Naive thymus-derived CD8-positive, alpha-beta T cell (primary cell): Measurements from ENCODE around the gene ZNF680. TPM values are rescaled to one million over a fixed set of nuclear protein-coding genes. Genes with fewer than 3 reads are reported as not detected.

Experiments
- ATAC-seq, 2 donors: fragments of 150-1000 bp; cut with Tn5 transposase in 1 of 2; sonication (Bioruptor Pico), chemical (Tn5 transposase) in 1 of 2; 1 replicate in 1 of 2; 2 replicates in 1 of 2; pipeline ENCODE4 v1.10.0; 2021; ENCODE audit warnings: mild to moderate bottlenecking in 2 of 2, moderate library complexity in 2 of 2
- POLR2A ChIA-PET: fragments of 350-600 bp; sonication (Branson Sonifier 250); formaldehyde crosslinking; loops from one replicate; lab custom pipeline; 2021; ENCODE audit warnings: antibody characterized with exemption; lab: Charles Lee
- DNase-seq, 10 donors: peaks; one replicate each; pipeline versions ENCODE4 v3.0.0 to v3.0.0-alpha.2; 2020 to 2022
- H3K27ac Mint-ChIP-seq, 10 donors: one replicate each; pipeline ENCODE4 v1.8.0; 2020 to 2022; ENCODE audit warnings: mild to moderate bottlenecking in 10 of 10, mixed read lengths in 10 of 10, moderate library complexity in 4 of 10, inconsistent platforms in 1 of 10
- H3K27me3 Mint-ChIP-seq, 5 donors: one replicate each; pipeline ENCODE4 v1.8.0; 2021 to 2022; ENCODE audit warnings: mixed read lengths in 5 of 5
- H3K36me3 Mint-ChIP-seq, 3 donors: one replicate each; pipeline ENCODE4 v1.8.0; 2020 to 2022; ENCODE audit warnings: mixed read lengths in 3 of 3, mild to moderate bottlenecking in 2 of 3, inconsistent platforms in 1 of 3
- H3K4me1 Mint-ChIP-seq, 4 donors: one replicate each; pipeline ENCODE4 v1.8.0; 2021 to 2022; ENCODE audit warnings: mixed read lengths in 4 of 4
- H3K4me3 Mint-ChIP-seq, 10 donors: one replicate each; pipeline ENCODE4 v1.8.0; 2020 to 2022; ENCODE audit warnings: mild to moderate bottlenecking in 10 of 10, mixed read lengths in 10 of 10, moderate library complexity in 6 of 10, inconsistent platforms in 1 of 10
- H3K9me3 Mint-ChIP-seq, 9 donors: one replicate each; pipeline ENCODE4 v1.8.0; 2020 to 2022; ENCODE audit warnings: mixed read lengths in 9 of 9, mild to moderate bottlenecking in 3 of 9, inconsistent platforms in 1 of 9, moderate library complexity in 1 of 9
- polyA plus RNA-seq, 3 donors: library from polyadenylated mRNA; unstranded; fragments of 300-500 nt; fragmentation: Illumina TruSeq; gene quantifications; one replicate each; pipeline ENCODE4 v1.2.3, GENCODE V29; 2021
- total RNA-seq, 8 experiments: library from RNA in 2 of 8; stranded (reverse) in 2 of 8; gene quantifications; one replicate each; pipeline ENCODE4 v1.2.3 and lab custom pipeline; 2021 to 2026

The ZNF680 gene
- total and polyA plus RNA-seq, 5 experiments from 2014 or later: 7.1 to 22.9 (median 9.7) TPM

DNA sequence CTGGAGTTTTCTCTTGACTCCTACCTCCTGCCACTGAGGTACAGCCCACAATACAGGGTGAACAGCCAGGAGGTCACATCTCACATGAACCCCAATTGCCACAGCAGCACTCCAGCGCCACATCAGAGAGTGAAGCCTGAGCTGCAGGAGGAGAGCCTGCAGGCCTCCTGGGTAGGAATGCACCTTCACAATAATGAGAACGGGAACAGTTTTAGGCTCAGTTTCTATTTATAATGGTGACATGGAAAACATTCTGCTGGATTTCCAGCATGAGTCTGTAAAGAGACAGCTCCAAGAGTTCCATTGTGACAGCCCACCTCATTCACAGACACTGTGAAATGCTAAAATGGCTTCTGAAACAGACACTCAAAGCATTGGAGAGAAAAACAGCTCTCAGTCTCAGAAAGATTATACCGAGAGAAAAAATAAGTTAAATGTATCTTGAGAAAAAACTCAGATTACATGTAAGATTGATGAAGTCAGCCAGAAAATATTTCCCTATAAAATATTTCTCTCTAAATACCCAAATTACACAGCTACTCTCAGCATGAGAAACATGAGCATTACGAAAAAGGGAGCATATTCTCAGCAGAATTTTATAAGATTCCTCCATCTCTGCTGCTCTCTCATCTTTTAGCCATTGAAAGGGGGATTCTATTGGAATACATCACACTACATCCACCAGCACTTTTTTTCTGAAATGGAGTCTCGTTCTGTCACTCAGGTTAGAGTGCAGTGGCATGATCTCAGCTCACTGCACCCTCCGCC, 11.3 kb downstream of the ZNF680 start:
- no peak overlapping the region for H3K4me3 Mint-ChIP-seq
- no peaks in the 10 kb centered on the region for H3K27me3 Mint-ChIP-seq
- peaks cover 40 to 68% (median 43%) of the 10 kb centered on the region in 3 donors for H3K36me3 Mint-ChIP-seq
- peaks cover 9 to 20% (median 13%) of the 10 kb centered on the region in 4 donors for H3K4me1 Mint-ChIP-seq
- ATAC-seq (no peak), DNase-seq (no peak)
- no peak overlapping the region for H3K27ac Mint-ChIP-seq
- H3K9me3 Mint-ChIP-seq: peaks cover 6 to 69% (median 17%) of the 10 kb centered on the region in 9 donors
- POLR2A ChIA-PET: no interaction called here

DNA sequence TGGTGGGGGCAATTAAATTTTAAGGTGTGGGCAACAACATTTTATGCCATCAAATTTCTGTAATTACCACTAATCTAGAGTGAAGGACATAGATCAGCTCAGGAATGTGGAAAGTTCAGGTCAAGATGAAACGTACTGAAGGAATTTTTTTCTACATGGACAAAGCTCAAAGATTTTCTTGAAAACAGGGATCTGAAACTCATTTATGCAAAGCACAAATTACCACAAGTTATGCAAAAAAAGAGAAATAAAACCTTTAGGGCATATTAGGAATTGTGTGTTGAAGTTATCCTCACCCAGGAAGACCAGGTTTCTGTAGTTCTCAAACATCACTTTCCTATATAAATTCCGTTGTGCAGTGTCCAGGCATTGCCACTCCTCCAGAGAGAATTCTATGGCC, 18.9 kb downstream of the ZNF680 start:
- DNase-seq: no peak
- Mint-ChIP-seq H3K27me3 (no peaks in the 10 kb centered on the region), H3K9me3 (peaks cover 0 to 64% (median 12%) of the 10 kb centered on the region in 9 donors), H3K36me3 (peaks cover 38 to 73% (median 63%) of the 10 kb centered on the region in 3 donors), H3K27ac (no peak overlapping the region), H3K4me1 (peaks cover 7 to 19% (median 13%) of the 10 kb centered on the region in 4 donors), H3K4me3 (no peak overlapping the region)
- no peak for ATAC-seq
- POLR2A ChIA-PET: no interaction called here

DNA sequence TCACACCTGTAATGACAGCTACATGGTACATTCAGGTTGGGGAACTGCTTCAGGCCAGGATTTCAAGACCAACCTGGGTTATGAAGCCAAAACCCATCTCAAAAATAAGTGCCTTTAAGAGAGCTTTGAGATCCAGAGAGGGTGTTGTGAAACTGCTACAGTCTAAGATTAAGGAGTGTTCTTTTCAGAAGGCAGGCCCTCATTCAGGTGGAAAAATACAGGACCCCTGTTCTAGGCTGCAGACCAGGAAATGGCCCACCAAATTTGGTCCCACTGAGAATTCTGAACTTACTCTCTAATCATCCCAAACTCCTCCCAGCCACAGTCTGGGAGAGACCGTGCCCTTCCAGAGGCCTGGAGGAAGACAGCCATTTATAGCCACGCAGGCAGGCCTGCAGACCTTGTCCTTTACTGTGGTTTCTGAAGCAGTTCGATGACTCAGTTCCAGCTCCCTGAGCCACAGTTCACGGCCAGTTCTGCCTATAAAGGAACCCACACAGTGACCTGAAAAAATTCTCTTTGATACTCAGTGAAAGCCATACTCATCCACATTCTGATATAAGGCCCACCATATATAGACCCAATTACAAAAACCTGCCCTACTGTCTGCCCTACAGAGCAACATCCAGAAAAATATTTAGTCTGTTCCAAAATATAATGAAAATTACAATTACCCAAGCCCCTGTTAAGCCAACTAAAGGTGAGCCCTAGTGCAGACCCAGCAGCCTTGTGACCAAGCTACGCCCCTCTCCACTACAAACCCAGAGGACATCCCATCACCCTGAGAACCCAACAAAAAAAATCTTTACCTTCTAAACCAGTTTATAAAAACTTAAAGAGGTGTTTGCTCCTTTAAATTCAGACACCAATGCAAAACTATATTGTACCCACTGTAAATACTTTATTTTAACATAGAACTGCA, 21.2 kb downstream of the ZNF680 start:
- DNase-seq: no peak
- POLR2A ChIA-PET: no interaction called here
- peaks cover 0 to 72% (median 8%) of the 10 kb centered on the region in 9 donors for H3K9me3 Mint-ChIP-seq
- no peaks in the 10 kb centered on the region for H3K27me3 Mint-ChIP-seq
- no peak for ATAC-seq
- peak overlapping the region in 7 of 10 donors; percentile 23 to 80 (median 50) for H3K27ac Mint-ChIP-seq
- peaks cover 5 to 18% (median 10%) of the 10 kb centered on the region in 4 donors for H3K4me1 Mint-ChIP-seq
- peaks cover 38 to 75% (median 71%) of the 10 kb centered on the region in 3 donors for H3K36me3 Mint-ChIP-seq
- no peak overlapping the region for H3K4me3 Mint-ChIP-seq

DNA sequence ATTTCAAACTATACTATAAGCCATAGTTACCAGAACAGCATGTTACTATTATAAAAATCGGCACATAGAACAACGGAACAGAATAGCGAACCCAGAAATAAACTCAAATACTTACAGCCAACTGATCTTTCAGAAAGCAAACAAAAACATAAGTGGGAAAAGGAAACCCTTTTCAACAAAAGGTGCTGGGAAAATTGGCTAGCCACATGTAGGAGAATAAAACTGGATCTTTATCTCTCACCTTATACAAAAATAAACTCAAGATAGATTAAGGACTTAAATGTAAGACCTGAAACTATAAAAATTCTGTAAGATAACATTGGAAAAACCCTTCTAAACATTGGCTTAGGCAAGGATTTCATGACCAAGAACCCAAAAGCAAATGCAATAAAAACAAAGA, 29.1 kb downstream of the ZNF680 start:
- no peak for DNase-seq
- H3K4me3 Mint-ChIP-seq: peak overlapping the region in 1 of 10 donors; percentile 31
- H3K27ac Mint-ChIP-seq: no peak overlapping the region
- no peaks in the 10 kb centered on the region for H3K27me3 Mint-ChIP-seq
- POLR2A ChIA-PET: no interaction called here
- H3K9me3 Mint-ChIP-seq: peaks cover 20 to 97% (median 57%) of the 10 kb centered on the region in 9 donors
- H3K36me3 Mint-ChIP-seq: peaks cover 71 to 93% (median 92%) of the 10 kb centered on the region in 3 donors
- no peak for ATAC-seq
- peaks cover 0 to 13% (median 8%) of the 10 kb centered on the region in 4 donors for H3K4me1 Mint-ChIP-seq

DNA sequence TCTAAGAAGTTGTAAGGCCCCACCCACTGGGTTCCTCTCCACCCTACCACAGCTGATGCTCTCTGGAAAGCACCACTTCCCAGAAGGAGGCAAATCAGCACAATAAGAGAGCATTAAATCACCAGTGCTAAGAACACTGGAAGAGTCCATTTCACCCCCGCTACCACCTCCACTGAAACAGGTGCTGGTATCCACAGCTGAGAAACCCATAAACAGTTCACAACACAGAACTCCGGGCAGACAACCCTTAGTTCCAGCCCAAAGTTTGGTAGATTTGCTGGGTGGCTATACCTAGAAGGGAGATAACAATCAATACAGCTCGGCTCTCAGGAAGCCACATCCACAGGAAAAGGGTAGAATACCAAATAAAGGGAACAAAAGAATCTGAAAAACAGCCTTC, 34.1 kb downstream of the ZNF680 start:
- POLR2A ChIA-PET: no interaction called here
- DNase-seq (no peak), ATAC-seq (no peak)
- Mint-ChIP-seq H3K27me3 (no peaks in the 10 kb centered on the region), H3K36me3 (peaks cover 65 to 90% (median 85%) of the 10 kb centered on the region in 3 donors), H3K4me3 (peak overlapping the region in 1 of 10 donors; percentile 30), H3K9me3 (peaks cover 24 to 92% (median 47%) of the 10 kb centered on the region in 9 donors), H3K27ac (peak overlapping the region in 1 of 10 donors; percentile 16), H3K4me1 (peaks cover 0 to 15% (median 7%) of the 10 kb centered on the region in 4 donors)

DNA sequence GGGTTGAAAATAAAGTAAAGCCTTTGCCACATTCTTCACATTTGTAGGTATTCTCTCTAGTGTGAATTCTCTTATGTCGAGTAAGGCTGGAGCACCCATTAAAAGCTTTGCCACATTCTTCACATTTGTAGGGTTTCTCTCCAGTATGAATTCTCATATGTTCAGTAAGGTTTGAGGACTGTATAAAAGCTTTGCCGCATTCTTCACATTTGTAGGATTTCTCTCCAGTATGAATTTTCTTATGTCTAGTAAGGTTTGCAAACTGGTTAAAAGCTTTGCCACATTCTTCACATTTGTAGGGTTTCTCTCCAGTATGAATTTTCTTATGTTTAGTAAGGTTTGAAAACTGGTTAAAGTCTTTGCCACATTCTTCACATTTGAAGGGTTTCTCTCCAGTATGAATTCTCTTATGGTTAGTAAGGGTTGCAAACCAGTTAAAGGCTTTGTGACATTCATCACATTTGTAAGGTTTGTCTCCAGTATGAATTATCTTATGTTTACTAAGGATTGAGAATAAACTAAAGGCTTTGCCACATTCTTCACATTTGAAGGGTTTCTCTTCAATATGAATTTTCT, 41.4 kb downstream of the ZNF680 start:
- H3K27ac Mint-ChIP-seq: no peak overlapping the region
- ATAC-seq (no peak), DNase-seq (no peak)
- H3K4me1 Mint-ChIP-seq: peaks cover 0 to 6% (median 0%) of the 10 kb centered on the region in 4 donors
- H3K4me3 Mint-ChIP-seq: no peak overlapping the region
- POLR2A ChIA-PET: no interaction called here
- no peaks in the 10 kb centered on the region for H3K27me3 Mint-ChIP-seq
- H3K36me3 Mint-ChIP-seq: peaks cover 65 to 88% (median 73%) of the 10 kb centered on the region in 3 donors
- H3K9me3 Mint-ChIP-seq: peaks cover 20 to 96% (median 56%) of the 10 kb centered on the region in 9 donors

DNA sequence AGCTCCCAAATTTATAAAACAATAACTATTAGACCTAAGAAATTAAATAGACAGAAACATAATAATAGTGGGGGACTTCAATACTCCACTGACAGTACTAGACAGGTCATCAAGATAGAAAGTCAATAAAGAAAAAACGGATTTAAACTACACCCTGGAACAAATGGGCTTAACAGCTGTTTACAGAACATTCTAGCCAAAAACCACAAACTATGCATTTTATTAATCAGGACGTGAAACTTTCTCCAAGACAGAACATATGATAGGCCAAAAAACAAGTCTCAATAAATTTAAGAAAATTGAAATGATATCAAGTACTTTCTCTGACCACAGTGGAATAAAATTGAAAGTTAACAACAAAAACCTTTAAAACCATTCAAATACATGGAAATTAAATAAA, 46.4 kb downstream of the ZNF680 start:
- peaks cover 56 to 81% (median 62%) of the 10 kb centered on the region in 3 donors for H3K36me3 Mint-ChIP-seq

DNA sequence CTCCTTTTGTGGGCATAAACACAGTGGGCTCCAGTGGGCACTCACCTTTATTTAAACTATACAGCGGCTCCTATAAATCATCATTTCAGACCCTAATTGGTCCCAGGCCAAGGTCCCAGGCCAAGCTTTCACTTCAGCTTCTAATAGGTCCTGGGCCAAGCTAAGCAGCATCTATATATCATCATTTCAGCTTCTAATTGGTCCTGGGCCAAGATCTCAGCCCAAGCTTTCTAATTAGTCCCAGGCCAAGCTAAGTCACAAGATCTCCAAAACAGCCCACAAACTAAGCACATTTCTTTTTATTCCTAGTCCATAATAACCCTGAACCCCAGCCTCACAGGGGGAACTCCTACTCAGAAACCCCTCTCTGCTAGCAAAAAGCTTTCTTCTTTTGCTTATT, 47.1 kb downstream of the ZNF680 start:
- ATAC-seq (no peak), DNase-seq (no peak)
- Mint-ChIP-seq H3K4me3 (peak overlapping the region in 1 of 10 donors; percentile 14), H3K4me1 (peaks cover 0 to 6% (median 0%) of the 10 kb centered on the region in 4 donors), H3K27ac (no peak overlapping the region), H3K9me3 (peaks cover 14 to 95% (median 44%) of the 10 kb centered on the region in 9 donors), H3K27me3 (no peaks in the 10 kb centered on the region), H3K36me3 (peaks cover 50 to 81% (median 56%) of the 10 kb centered on the region in 3 donors)
- POLR2A ChIA-PET: no interaction called here

More for the DNA sequence above, 46.4 kb downstream of the ZNF680 start:
- Mint-ChIP-seq H3K27ac (no peak overlapping the region), H3K4me3 (peak overlapping the region in 1 of 10 donors; percentile 6), H3K4me1 (peaks cover 0 to 6% (median 0%) of the 10 kb centered on the region in 4 donors), H3K9me3 (peaks cover 14 to 99% (median 50%) of the 10 kb centered on the region in 9 donors), H3K27me3 (no peaks in the 10 kb centered on the region)
- DNase-seq: no peak
- no peak for ATAC-seq
- POLR2A ChIA-PET: no interaction called here

DNA sequence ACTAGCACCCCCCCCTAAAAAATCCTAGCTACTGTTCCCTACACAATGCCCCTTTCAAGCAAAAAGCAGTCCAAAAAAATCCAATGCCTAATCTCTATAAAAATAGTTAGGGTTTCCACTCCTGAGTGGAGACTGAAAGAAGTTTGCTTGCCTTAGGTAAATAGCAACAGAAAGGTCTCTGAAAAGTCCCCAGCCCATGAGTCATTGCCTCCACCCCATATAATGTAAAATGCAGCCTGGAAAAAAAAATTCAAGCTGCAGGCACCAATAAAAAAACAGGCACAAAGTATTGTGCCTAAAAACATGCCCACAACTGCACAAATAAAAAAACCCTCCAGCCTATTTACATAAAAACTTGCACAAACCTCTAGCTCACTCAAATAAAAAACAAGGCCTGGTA, 47.5 kb downstream of the ZNF680 start:
- no peak overlapping the region for H3K27ac Mint-ChIP-seq
- H3K27me3 Mint-ChIP-seq: no peaks in the 10 kb centered on the region
- no peak overlapping the region for H3K4me3 Mint-ChIP-seq
- H3K36me3 Mint-ChIP-seq: peaks cover 47 to 78% (median 56%) of the 10 kb centered on the region in 3 donors
- ATAC-seq: no peak
- H3K4me1 Mint-ChIP-seq: peaks cover 0 to 6% (median 0%) of the 10 kb centered on the region in 4 donors
- H3K9me3 Mint-ChIP-seq: peaks cover 14 to 91% (median 44%) of the 10 kb centered on the region in 9 donors
- POLR2A ChIA-PET: no interaction called here
- no peak for DNase-seq

DNA sequence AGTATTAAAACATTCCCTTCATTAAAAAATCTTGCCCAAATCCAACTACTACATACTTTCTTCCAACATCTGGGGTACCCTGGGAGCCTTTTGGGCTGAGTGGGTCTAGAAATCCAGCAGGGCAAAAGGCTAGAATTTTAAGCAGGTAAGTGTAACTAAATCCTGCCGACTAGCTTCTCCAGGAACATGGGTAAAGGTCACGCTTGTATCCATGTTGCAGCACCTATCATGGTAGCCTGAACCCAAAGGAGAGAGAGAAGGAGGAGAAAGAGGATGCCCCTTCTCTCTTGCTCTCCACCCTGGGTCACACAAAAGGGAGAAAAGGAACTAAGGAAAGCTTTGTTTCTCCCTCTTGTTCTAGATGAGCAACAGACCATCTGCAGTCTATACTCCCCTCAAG, 53.3 kb downstream of the ZNF680 start:
- Mint-ChIP-seq H3K36me3 (peaks cover 19 to 57% (median 34%) of the 10 kb centered on the region in 3 donors), H3K9me3 (peaks cover 0 to 82% (median 32%) of the 10 kb centered on the region in 9 donors), H3K4me1 (no peaks in the 10 kb centered on the region), H3K4me3 (no peak overlapping the region), H3K27ac (no peak overlapping the region), H3K27me3 (no peaks in the 10 kb centered on the region)
- POLR2A ChIA-PET: no interaction called here
- ATAC-seq: no peak
- no peak for DNase-seq

DNA sequence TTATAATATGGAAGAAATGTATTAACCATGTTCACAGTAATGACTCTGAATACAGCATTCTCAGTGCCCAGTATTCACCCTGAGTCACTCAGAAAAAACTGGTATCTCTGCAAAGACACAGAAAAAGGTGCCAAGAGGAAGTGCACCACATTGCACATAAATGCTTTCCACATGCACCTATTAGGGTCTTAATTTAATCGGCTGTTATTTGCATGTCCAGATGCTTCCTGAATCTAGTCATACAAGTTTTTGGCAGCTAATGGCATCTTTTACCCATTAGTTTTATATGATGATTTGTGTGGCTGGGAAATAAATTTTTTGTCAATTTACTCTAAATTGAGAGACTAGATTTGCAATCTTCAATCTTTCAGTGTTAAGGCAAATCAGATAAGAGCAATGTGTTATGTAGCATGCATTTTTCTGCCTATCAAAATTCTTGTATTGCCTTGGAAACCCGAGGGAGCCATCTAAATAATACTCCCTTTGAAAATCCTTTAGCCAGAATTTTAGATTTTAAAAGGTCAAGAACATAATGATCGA, 58.2 kb downstream of the ZNF680 start:
- Mint-ChIP-seq H3K27me3 (no peaks in the 10 kb centered on the region), H3K36me3 (peaks cover 8 to 41% (median 33%) of the 10 kb centered on the region in 3 donors), H3K4me1 (no peaks in the 10 kb centered on the region), H3K9me3 (peaks cover 9 to 89% (median 45%) of the 10 kb centered on the region in 9 donors), H3K4me3 (no peak overlapping the region), H3K27ac (no peak overlapping the region)
- POLR2A ChIA-PET: no interaction called here
- ATAC-seq (no peak), DNase-seq (no peak)

DNA sequence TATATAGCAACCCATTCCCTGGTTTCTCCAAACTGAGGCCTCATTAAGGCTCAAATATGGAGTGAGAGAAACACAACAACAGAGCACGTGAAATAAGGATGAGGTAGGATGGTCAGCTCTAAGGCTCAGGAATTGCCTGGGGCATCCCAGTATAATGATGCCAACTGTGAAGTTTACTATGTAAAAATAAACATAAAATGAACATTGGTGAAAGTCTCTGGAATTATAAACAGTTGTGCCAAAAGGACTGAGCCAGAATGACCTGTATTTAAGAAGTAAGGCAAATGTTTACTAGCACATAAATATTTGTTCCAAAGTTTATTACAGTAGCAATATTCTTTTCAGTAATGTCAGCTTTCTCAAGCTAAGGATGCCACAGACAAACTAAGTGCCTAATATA, 64.6 kb downstream of the ZNF680 start:
- DNase-seq (no peak), ATAC-seq (no peak)
- no peak overlapping the region for H3K27ac Mint-ChIP-seq
- POLR2A ChIA-PET: no interaction called here
- H3K27me3 Mint-ChIP-seq: no peaks in the 10 kb centered on the region
- H3K9me3 Mint-ChIP-seq: peaks cover 0 to 77% (median 34%) of the 10 kb centered on the region in 9 donors
- H3K4me1 Mint-ChIP-seq: no peaks in the 10 kb centered on the region
- H3K36me3 Mint-ChIP-seq: peaks cover 0 to 16% (median 14%) of the 10 kb centered on the region in 3 donors
- no peak overlapping the region for H3K4me3 Mint-ChIP-seq
